ENCODE data around the gene NAIF1.

Gene NAIF1

DNA sequence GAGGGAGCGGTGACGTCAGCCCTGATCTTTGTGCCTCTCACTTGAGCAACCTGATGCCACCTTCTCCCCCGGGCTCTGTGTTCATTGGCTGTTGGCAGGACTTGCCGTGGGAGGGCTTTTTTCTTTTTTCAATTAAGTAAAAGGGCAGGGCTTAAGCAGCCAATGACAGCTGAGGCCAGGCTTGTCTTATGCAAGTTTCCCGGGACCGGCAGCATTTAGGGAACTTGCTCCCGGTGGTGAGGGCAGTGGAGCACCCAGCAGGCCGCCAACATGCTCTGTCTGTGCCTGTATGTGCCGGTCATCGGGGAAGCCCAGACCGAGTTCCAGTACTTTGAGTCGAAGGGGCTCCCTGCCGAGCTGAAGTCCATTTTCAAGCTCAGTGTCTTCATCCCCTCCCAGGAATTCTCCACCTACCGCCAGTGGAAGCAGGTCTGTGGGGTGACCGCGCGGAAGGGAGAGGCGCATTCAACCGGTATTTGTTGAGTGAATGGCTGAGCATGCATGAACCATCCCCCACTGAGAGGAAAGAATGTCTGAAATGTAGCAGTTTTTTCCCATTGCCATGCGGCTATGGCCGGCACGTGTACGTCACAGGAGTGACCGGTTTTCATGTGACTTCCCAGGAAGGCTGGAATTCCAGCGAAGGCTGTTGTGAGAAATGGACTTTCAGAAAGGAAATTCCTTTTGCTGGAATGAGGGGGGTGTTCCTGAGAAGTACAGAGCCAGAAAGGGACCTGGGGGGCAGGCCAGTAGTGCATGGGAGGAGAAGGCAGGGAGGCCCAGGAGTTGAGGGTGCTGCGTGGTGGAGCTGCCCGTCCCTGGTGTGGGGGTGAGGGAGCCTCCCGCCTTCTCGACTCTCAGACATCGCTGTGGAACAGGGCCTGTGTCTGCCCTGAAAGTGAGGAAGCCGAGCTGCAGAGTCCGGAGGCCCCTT, 31.4 kb upstream of the NAIF1 start:
- peak; percentile 98 for DNase-seq (ENCODE audit: low spot score in 2 of 2)
- peaks cover 28% of the 10 kb centered on the region for H3K36me3 ChIP-seq (replicated peaks)
- peaks cover 21% of the 10 kb centered on the region for H3K4me1 ChIP-seq
- peak overlapping the region; percentile 42 for H3K4me3 ChIP-seq
- H3K27me3 ChIP-seq (ENCODE audit: low read depth), result no peaks in the 10 kb centered on the region
- in situ Hi-C loops (cut with MboI; ENCODE audit: low sequenced_read_pairs), result no loop called here
- H3K9me3 ChIP-seq, result no peaks in the 10 kb centered on the region

DNA sequence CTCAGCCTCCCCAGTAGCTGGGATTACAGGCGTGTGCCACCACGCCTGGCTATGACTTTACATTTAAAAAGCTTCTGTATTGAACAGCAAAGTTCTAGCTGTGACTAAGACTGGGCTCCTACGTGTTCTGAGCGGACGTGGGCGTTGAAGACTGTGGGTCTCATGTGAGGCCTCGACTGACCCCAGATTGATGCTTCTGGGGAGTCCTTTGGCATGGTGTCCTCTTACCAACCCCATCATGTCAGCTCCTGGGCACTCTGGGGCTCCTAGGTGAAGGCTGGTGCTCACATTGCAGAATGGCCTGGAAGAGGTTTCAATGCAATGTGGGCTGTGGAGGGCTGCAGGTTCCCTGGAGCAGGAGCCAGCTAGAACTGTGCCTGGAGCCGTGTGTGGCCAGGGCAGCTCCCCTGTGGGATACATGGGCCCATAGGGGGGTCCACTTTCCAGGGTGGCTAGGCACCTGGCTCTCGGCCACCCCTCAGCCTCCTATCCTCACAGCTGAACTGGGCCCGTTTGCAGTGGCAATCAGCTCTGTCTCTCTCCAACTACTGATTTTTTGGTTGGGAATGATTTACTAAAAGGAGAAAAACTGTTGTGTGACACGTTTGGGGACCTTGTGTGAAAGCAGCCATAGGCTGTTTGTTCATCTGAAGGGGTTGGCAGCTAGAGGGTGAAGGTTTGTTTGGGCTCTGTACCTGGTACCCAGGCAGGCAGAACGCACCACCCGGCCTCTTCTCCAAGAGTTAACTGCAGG, 30.6 kb upstream of the NAIF1 start:
- DNase-seq (ENCODE audit: low spot score in 2 of 2), result no peak
- peaks cover 20% of the 10 kb centered on the region for H3K36me3 ChIP-seq (replicated peaks)
- peaks cover 23% of the 10 kb centered on the region for H3K4me1 ChIP-seq
- in situ Hi-C loops (cut with MboI; ENCODE audit: low sequenced_read_pairs), result no loop called here
- H3K27me3 ChIP-seq (ENCODE audit: low read depth), result no peaks in the 10 kb centered on the region
- H3K9me3 ChIP-seq, result no peaks in the 10 kb centered on the region
- H3K4me3 ChIP-seq, result no peak overlapping the region

DNA sequence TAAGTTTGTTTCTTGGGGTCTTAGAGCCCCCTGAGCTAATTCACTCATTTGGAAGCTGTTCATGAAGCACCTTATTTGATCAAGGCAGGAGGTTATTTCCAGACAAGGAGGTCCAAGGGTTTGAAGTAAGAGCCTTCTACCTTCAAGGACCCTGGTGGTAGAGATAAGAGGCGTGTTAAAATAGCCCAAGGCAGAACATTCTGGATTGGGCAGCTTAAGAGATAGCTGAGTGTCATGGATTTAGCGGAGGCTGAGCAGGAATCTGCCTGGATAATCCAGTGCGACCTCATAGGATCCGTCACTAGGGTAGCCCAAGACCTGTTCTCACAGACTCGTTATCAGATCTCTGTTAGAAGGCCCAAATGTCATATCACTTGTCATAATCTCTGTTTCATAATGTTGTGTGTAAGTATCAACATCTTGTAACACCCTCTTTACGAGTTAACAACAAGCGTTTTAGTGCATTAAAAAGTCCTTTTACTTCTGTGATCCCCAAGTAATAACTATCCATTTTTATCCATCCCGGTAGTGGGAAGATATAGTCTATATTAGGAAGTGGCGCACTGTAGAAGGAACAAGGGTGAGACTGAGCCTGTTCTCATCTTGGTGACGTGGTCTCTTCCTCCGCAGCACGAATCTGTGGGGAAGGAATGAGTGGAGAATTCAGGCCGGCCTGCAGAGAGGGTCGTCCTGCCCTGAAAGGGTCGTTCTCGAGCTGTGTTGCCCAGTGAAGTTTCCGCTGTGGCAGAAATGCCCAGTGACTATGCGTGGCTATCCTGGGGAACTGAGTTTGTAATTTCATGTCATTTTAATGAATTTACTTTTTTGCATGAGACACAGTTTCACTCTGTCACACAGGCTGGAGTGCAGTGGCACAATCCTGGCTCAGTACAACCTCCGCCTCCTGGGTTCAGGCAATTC, 29.8 kb upstream of the NAIF1 start:
- DNase-seq (ENCODE audit: low spot score in 2 of 2), result no peak
- no peaks in the 10 kb centered on the region for H3K9me3 ChIP-seq
- H3K4me1 ChIP-seq, result peaks cover 23% of the 10 kb centered on the region
- H3K4me3 ChIP-seq, result no peak overlapping the region
- in situ Hi-C loops (cut with MboI; ENCODE audit: low sequenced_read_pairs), result no loop called here
- no peaks in the 10 kb centered on the region for H3K27me3 ChIP-seq (ENCODE audit: low read depth)
- H3K36me3 ChIP-seq (replicated peaks), result peaks cover 12% of the 10 kb centered on the region

DNA sequence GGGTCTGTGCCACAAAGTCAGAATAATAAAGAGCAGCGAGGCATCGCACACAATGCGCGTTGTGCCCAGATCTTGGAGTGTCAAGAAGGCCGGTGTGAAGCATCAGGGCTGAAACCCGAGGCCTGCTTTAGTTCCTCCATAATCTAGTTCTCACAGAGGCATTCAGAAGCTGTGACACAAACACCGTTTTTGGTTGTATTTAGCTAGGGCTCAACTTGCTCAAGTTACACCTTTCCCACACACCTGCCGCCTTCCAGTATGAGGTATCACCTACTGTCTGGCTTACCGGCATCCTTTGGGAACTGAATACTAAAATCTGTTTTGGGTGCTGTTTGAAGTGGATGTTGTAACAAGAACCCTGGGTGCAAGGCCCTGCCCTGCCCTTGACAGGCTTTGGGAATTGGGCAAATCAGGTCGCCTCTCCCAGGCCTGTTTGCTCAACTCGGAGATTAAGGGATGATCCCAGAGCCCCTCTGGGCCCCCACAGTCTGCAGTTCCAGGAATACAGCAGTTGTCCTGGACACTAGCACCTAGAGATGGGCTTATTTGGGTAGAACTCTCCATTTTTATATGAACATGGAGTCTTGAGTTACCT, 27.9 kb upstream of the NAIF1 start:
- no peak overlapping the region for H3K4me3 ChIP-seq
- in situ Hi-C loops (cut with MboI; ENCODE audit: low sequenced_read_pairs), result no loop called here
- H3K36me3 ChIP-seq (replicated peaks), result no peaks in the 10 kb centered on the region
- peaks cover 23% of the 10 kb centered on the region for H3K4me1 ChIP-seq
- H3K9me3 ChIP-seq, result no peaks in the 10 kb centered on the region
- H3K27me3 ChIP-seq (ENCODE audit: low read depth), result no peaks in the 10 kb centered on the region
- DNase-seq (ENCODE audit: low spot score in 2 of 2), result no peak

DNA sequence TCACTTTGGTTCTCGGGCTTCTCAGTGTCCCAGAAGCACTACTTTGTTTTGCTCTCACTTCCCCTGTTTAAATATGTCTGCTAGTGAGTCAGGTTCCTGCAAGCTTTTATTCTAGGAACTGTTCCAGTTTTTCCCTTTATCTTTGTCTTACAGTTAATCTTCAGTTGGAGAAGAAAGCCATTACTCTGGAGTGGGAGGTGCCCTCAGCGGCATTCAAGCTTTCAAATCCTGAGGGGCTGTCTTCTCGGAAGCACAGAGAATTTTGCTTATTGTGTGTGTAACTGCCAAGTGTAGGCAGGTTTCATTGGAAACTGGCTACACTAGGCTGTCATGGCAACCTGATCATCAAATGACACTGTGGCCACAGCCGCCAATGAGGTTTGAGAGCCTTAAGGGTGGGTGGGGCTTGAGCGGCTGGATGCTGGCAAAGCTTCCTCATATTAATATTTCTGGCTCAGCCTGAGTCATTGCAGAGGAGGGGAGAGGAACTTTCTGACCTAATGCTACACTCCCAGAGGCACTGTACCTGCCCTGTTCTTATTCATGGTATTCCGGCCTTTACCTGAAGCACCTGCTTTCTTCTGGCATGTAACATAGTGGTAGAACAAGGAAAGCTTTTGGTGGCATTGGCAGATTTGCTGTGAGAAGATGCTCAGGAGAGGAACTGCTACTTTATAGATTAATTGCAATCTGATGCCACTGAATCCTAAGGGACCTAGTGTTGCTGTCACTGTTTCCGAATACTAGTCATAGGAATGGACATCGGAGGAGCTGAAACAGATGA, 27.2 kb upstream of the NAIF1 start:
- Histone ChIP-seq H3K27me3 (ENCODE audit: low read depth) (no peaks in the 10 kb centered on the region), H3K4me1 (peaks cover 23% of the 10 kb centered on the region), H3K9me3 (no peaks in the 10 kb centered on the region), H3K4me3 (no peak overlapping the region), H3K36me3 (replicated peaks) (no peaks in the 10 kb centered on the region)
- in situ Hi-C loops (cut with MboI; ENCODE audit: low sequenced_read_pairs), result no loop called here
- peak; percentile 93 to 95 for DNase-seq (ENCODE audit: low spot score in 2 of 2)

DNA sequence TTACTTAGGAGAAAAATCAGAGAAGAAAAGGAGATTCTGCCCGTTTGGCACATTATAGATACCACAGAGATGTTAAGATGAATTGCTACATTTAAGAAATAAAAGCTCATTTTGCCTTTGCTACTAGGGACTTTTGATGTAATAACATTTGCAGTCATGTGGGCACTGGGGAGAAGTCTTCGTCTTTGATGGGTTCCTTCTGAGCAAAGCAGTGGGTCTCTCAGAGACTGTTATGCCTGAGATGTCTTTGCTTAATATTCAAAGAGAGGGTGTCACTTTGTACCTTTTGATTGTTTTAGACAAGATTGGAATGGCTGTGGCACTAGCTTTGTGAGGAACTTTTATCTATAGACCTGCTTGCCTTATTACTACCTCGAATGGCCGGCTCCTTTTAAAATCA, 25.9 kb upstream of the NAIF1 start:
- DNase-seq (ENCODE audit: low spot score in 2 of 2), result no peak
- peaks cover 17% of the 10 kb centered on the region for H3K4me1 ChIP-seq
- no peaks in the 10 kb centered on the region for H3K27me3 ChIP-seq (ENCODE audit: low read depth)
- no peaks in the 10 kb centered on the region for H3K36me3 ChIP-seq (replicated peaks)
- H3K4me3 ChIP-seq, result no peak overlapping the region
- no peaks in the 10 kb centered on the region for H3K9me3 ChIP-seq
- in situ Hi-C loops (cut with MboI; ENCODE audit: low sequenced_read_pairs), result no loop called here

DNA sequence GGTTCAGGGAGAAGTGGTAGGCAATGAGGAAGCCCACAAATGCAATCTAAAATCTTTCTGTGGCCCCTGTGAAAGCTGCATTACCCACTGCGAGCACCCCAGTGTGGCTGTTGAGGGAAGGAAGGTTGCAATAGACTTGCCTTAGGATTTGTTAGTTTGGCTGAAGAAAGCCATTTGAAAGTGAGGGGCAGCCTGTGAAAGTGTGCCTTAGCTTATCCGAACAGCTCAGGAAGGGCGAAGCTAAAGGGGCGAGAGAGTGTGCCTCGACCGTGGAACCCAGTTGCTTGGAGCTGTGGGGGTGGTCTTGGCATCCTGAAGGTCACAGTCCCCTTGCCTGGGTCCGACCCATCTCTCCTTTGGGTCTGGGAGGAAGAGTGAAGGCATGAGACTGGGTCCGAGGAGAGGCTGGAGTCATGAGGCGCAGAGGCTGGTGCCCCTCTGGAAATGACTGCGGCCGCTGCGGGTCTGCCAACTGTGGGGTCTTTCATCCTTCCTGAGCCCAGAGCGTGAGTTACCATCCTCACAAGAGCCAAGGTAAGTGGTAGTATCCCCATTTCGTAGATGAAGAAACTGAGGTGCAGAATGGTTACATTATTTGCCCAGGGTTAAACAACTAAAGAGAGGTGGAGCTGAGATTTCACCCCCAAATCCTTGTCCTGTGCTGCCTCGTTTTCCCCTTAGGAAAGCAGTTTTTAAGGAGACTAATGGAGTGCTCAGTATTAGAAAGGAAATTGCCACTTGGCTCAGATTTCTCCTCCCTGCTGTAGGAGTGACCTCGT, 25.3 kb upstream of the NAIF1 start:
- Histone ChIP-seq H3K4me1 (peaks cover 12% of the 10 kb centered on the region), H3K4me3 (no peak overlapping the region), H3K36me3 (replicated peaks) (no peaks in the 10 kb centered on the region), H3K9me3 (no peaks in the 10 kb centered on the region), H3K27me3 (ENCODE audit: low read depth) (no peaks in the 10 kb centered on the region)
- no peak for DNase-seq (ENCODE audit: low spot score in 2 of 2)
- in situ Hi-C loops (cut with MboI; ENCODE audit: low sequenced_read_pairs), result no loop called here

DNA sequence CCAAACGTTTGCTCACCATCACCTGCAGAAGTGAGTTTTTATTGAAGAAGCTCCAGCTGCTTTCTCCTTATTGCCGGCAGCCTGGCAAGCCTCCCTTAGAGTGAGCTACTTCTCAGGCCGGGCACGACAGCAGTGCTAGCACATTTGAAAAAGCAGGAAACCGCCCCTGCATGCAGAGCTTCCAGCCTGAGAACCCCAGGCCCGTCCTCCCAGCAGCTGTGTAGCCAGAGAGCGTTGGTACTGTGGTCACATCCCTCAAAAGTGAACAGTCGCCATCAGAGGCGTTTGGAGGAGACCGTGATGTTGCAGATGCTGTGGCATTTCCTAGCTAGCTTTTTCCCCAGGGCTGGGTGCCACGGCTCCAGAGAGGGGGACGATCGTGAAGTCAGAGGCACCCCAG, 24.5 kb upstream of the NAIF1 start:
- no peak for DNase-seq (ENCODE audit: low spot score in 2 of 2)
- Histone ChIP-seq H3K9me3 (no peaks in the 10 kb centered on the region), H3K27me3 (ENCODE audit: low read depth) (no peaks in the 10 kb centered on the region), H3K4me1 (peaks cover 12% of the 10 kb centered on the region), H3K36me3 (replicated peaks) (no peaks in the 10 kb centered on the region), H3K4me3 (no peak overlapping the region)
- in situ Hi-C loops (cut with MboI; ENCODE audit: low sequenced_read_pairs), result no loop called here

DNA sequence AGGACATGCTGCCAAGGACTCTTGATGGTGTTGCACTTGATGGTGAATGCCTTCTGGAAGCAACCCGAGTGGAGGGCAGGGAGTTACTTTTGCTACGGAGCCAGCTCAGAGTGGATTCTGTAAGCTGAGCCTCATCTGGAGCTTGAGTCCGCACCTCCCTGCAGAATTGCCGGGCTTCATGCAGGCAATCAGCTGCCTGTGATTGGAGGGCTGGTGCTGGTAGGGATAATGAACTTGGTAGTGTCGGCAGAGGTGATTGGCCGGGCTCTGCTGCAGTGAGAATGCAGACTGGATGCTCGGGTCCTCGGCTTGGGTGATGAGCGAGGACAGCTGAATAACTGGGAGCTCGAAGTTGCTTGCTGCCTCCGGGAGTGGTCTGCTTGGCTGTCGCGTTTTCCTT, 24.0 kb upstream of the NAIF1 start:
- Histone ChIP-seq H3K4me1 (peaks cover 12% of the 10 kb centered on the region), H3K4me3 (no peak overlapping the region), H3K27me3 (ENCODE audit: low read depth) (no peaks in the 10 kb centered on the region), H3K9me3 (no peaks in the 10 kb centered on the region), H3K36me3 (replicated peaks) (no peaks in the 10 kb centered on the region)
- no peak for DNase-seq (ENCODE audit: low spot score in 2 of 2)
- in situ Hi-C loops (cut with MboI; ENCODE audit: low sequenced_read_pairs), result no loop called here

DNA sequence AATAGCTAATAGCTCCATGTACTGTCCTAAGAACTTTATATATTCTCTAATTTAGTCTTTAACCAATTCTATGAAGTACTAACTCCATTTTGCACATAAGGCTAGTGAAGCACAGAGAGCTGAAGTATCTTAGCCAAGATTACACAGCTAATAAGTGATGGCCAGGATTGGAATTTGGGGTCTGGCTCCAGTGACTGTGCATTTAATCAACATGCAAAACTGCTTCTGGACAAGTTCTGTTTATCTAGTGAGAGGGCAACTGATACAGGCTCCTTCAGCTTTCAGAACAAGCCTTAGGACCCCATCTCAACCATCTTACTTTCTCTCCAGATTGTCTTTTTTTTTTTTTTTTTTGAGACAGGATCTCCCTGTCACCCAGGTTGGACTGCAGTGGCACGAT, 22.2 kb upstream of the NAIF1 start:
- no peak for DNase-seq (ENCODE audit: low spot score in 2 of 2)
- in situ Hi-C loops (cut with MboI; ENCODE audit: low sequenced_read_pairs), result no loop called here
- Histone ChIP-seq H3K36me3 (replicated peaks) (no peaks in the 10 kb centered on the region), H3K27me3 (ENCODE audit: low read depth) (no peaks in the 10 kb centered on the region), H3K9me3 (no peaks in the 10 kb centered on the region), H3K4me3 (no peak overlapping the region), H3K4me1 (peaks cover 7% of the 10 kb centered on the region)

DNA sequence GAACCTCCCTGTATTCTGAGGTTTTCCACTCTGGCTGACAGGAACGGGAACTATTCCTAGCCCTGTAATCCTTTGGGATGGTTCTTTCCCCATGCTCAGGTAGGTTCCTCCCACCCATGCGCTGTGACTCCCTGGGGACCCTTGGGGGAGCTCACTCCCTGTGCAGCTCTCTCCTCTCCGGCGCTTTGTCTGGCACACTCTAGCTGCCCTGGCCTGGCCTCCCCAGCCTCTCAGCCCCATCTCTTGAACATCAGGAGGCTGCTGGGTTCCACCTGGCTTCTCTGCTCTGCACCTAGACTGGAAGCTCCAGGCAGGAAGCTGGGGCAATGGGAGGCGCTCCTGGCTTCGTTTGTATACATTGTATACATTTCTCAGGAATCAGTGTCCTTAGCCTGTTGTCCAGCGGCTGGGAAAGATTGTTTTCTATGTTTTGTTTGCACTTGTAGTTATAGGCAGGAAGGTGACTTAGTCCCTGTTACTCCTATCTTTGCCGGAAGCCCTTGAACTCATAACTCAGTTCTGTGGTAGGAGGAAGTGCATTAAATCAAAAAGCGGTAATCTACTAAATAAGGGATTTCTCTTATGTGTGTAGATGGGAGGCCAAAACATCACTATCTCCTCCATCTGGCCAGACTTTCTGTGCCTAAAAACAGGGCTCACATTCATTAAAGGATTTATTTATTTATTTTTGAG, 21.3 kb upstream of the NAIF1 start:
- in situ Hi-C loops (cut with MboI; ENCODE audit: low sequenced_read_pairs), result no loop called here

DNA sequence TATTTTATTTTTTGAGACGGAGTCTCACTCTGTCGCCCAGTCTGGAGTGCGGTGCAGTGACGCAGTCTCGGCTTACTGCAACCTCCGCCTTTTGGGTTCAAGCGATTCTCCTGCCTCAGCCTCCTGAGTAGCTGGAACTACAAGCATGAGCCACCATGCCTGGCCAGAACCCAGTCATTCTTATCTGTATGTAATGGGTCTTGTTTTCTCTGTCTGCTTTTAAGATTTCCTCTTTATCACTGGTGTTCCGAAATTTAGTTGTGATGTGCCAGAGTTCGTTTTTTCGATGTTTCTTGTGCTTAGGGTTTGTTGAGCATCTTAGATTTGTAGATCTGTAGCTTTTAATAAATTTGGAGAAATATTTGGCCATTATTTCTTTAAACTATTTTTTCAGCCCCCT, 20.1 kb upstream of the NAIF1 start:
- peaks cover 4% of the 10 kb centered on the region; the same call in 1 of the 2 replicates for H3K4me1 ChIP-seq

More for the DNA sequence above, 21.3 kb upstream of the NAIF1 start:
- DNase-seq (ENCODE audit: low spot score in 2 of 2), result no peak
- Histone ChIP-seq H3K27me3 (ENCODE audit: low read depth) (no peaks in the 10 kb centered on the region), H3K9me3 (no peaks in the 10 kb centered on the region), H3K4me3 (no peak overlapping the region), H3K36me3 (replicated peaks) (no peaks in the 10 kb centered on the region), H3K4me1 (peaks cover 5% of the 10 kb centered on the region)

More for the DNA sequence above, 20.1 kb upstream of the NAIF1 start:
- no peak for DNase-seq (ENCODE audit: low spot score in 2 of 2)
- Histone ChIP-seq H3K4me3 (no peak overlapping the region), H3K27me3 (ENCODE audit: low read depth) (no peaks in the 10 kb centered on the region), H3K36me3 (replicated peaks) (no peaks in the 10 kb centered on the region; the same call in 1 of the 2 replicates), H3K9me3 (no peaks in the 10 kb centered on the region)
- in situ Hi-C loops (cut with MboI; ENCODE audit: low sequenced_read_pairs), result no loop called here
